Frontal cortex (tissue), 4 donors: ENCODE data around the gene PSENEN. TPM values are rescaled to one million over a fixed set of nuclear protein-coding genes. Genes with fewer than 3 reads are reported as not detected.
"Not testable (repeated sequence)": the region's sequence is repeated elsewhere in the genome, so short reads cannot be mapped to it uniquely, and the experiment has no call there.

ENCODE experiments used
- DNase-seq, 2 donors: peaks; one replicate each; pipeline ENCODE4 v3.0.0; 2012; ENCODE audit warnings: low spot score in 2 of 2
- FAIRE-seq: peaks from 2 replicates; lab custom pipeline; 2012; peaks lifted over from hg19 to GRCh38; lab: Jason Lieb, UNC
- total RNA-seq: library from RNA; depleted of rRNA; stranded (reverse); fragments of >200 nt; gene quantifications from one replicate; pipeline ENCODE4 v1.2.3, GENCODE V29; 2014
- donor health status: control.
- donor health status: control.
- donor health status: control.

The PSENEN gene
- total RNA-seq, 1 donor from 2014 or later = 5.7 TPM

DNA sequence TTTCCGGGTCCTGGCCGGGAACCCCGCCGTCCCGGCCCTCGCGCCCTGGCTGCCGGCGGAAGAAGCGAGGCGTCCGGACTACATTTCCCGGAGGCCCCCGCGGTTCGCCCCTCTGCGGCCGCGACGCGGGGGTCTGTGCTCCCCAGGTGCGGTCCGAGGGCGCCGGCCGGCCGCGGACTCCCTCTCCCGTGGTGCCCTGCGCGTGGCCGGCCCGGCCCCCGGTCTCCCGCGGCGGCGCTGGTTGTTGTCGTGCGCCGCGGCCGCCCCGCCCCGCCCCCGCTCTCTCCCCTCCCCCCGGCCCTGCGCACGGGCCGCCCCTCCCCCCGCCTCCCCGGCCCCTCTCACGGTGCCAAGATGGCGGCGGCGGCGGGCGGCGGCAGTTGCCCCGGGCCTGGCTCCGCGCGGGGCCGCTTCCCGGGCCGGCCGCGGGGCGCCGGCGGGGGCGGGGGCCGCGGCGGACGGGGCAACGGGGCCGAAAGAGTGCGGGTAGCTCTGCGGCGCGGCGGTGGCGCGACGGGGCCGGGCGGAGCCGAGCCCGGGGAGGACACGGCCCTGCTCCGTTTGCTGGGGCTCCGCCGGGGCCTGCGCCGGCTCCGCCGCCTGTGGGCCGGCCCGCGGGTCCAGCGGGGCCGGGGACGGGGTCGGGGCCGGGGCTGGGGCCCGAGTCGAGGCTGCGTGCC, 27.6 kb upstream of the PSENEN start, which contains the start of gene KMT2B:
TSS of gene KMT2B (plus strand) at position 339 of the 680 bp plus-strand sequence. CDS start at position 355, 16 bp downstream.
- DNase-seq = peak; percentile 100

DNA sequence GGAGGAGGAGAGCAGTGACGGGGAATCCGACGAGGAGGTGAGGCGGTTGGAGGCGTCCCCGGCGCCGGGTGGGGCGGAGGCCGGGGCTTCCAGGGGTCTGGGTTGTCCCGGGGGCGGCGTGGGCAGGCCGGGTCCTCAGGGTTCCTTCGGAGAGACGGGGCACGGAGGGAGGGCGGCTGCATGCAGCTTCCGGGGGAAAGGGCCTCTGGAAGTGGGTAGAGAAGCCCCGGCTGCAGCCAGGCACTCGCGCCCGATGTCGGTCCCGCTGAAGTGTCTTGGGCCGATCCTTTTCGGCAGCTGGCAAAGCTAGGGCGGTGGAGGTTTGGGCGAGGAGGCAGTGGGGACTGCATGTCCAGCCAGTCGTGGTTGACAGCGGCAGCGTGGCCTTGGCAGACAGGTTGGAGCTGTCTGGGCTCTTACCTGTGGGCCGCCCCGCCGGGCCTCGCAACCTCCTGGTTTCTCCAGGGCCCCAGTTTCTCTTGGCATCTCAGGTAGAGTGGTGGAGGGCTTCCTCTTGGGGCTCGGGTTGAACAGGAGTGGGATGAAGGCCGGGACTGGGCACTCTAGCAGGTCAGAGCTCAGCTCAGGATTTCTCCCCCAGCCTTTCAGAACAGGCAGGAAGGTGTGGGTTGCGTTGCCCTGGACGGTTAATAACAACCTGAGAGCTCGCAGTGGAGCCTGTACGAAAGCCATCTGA, 27.0 kb upstream of the PSENEN start:
- FAIRE-seq = no peak
- DNase-seq = peak; percentile 59 to 63

More for the DNA sequence above, 27.6 kb upstream of the PSENEN start, which contains the start of gene KMT2B:
- no peak for FAIRE-seq

DNA sequence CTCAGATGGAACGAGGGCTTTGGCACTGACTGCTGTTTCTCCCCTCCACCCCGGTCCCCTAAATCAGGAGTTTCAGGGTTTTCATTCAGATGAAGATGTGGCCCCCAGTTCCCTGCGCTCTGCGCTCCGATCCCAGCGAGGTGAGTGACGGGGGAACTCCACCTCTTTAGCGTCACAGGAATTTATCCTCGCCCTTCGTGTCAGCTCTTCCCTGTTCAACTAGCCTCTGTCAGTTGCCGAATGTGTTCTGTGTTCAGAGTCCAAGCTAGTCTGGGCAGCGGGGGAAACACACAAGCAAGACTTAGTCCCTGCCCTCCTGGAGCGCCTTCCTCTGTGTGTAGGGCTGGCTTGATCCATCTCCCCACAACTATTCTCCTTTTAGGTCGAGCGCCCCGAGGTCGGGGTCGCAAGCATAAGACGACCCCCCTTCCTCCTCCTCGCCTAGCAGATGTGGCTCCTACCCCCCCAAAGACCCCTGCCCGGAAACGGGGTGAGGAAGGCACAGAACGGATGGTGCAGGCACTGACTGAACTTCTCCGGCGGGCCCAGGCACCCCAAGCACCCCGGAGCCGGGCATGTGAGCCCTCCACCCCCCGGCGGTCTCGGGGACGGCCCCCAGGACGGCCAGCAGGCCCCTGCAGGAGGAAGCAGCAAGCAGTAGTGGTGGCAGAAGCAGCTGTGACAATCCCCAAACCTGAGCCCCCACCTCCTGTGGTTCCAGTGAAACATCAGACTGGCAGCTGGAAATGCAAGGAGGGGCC, 25.9 kb upstream of the PSENEN start:
- DNase-seq (no peak), FAIRE-seq (no peak)

DNA sequence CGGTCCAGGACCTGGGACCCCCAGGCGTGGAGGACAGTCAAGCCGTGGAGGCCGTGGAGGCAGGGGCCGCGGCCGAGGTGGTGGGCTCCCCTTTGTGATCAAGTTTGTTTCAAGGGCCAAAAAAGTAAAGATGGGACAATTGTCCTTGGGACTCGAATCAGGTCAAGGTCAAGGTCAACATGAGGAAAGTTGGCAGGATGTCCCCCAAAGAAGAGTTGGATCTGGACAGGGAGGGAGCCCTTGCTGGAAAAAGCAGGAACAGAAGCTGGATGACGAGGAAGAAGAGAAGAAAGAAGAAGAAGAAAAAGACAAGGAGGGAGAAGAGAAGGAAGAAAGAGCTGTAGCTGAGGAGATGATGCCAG, 25.3 kb upstream of the PSENEN start:
- FAIRE-seq = no peak
- DNase-seq = no peak

- DNase-seq (no peak), FAIRE-seq (no peak)
These were observed 24.8 kb upstream of the PSENEN start for GRCh38 chr19:35720648-35721047.

GRCh38 chr19:35721374-35721773, 24.1 kb upstream of the PSENEN start:
- FAIRE-seq = no peak
- no peak for DNase-seq

GRCh38 chr19:35722461-35722860, 23.0 kb upstream of the PSENEN start:
- no peak for FAIRE-seq

GRCh38 chr19:35722897-35723296, 22.6 kb upstream of the PSENEN start:
- no peak for FAIRE-seq

More at GRCh38 chr19:35722461-35722860, 23.0 kb upstream of the PSENEN start:
- no peak for DNase-seq

DNA sequence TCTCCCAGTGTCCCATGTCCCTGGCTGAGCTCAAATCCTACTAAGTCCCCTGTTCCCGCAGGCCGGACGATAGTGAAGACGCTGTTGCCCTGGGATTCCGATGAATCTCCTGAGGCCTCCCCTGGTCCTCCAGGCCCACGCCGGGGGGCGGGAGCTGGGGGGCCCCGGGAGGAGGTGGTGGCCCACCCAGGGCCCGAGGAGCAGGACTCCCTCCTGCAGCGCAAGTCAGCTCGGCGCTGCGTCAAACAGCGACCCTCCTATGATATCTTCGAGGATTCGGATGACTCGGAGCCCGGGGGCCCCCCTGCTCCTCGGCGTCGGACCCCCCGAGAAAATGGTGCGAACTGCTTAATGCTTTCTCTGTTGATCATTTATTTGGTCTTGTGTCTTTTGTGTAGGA, 21.8 kb upstream of the PSENEN start:
- DNase-seq = no peak
- FAIRE-seq = no peak

More at GRCh38 chr19:35722897-35723296, 22.6 kb upstream of the PSENEN start:
- no peak for DNase-seq

- not testable (repeated sequence) for FAIRE-seq
These were observed 21.3 kb upstream of the PSENEN start for GRCh38 chr19:35724132-35724531.

DNA sequence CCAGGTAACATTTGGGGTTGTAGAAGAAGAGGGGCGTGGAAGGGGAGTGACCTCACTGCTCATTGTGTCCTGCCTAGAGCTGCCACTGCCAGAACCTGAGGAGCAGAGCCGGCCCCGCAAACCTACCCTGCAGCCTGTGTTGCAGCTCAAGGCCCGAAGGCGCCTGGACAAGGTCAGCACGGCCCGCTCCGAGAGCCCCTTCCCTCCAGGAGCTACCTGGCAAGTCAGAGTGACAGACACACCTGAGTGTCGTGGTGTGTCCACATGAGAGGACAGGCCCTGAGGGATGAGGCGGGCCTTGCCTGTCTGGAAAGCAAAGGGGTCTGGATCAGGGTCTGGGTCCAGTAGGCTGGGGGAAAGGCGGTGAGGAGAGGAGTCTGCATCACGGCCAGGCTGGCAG, 20.9 kb upstream of the PSENEN start:
- DNase-seq = no peak
- no peak for FAIRE-seq

More at GRCh38 chr19:35724132-35724531, 21.3 kb upstream of the PSENEN start:
- not testable (repeated sequence) for DNase-seq

GRCh38 chr19:35725216-35725861, 20.1 kb upstream of the PSENEN start:
- FAIRE-seq (no peak), DNase-seq (no peak)

DNA sequence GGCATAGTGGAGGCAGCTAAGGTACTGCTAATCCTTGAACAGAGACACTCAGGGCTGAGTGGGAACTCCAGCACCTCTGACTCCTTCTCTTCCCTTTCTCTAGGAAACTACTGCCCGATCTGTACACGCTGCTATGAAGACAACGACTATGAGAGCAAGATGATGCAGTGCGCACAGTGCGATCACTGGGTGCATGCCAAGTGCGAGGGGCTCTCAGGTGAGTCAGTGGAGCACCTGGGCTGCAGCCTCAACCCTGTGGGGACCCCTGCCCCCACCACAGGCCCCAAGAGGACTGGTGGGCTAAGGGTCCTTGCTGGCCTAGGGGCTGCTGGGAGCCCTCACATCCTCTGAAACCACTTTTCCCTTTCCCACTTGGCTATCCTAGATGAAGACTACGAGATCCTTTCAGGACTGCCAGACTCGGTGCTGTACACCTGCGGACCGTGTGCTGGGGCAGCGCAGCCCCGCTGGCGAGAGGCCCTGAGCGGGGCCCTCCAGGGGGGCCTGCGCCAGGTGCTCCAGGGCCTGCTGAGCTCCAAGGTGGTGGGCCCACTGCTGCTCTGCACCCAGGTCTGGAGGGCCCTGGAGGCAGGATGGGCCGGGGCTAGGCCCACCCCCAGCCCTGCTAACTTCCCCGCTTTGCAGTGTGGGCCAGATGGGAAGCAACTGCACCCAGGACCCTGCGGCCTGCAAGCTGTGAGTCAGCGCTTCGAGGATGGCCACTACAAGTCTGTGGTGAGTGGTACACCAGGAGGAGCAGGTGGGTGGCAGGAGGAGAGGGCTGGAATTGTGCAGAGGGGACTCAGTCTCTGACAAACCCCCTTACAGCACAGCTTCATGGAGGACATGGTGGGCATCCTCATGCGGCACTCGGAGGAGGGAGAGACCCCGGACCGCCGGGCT, 18.1 kb upstream of the PSENEN start:
- DNase-seq (no peak), FAIRE-seq (no peak)

DNA sequence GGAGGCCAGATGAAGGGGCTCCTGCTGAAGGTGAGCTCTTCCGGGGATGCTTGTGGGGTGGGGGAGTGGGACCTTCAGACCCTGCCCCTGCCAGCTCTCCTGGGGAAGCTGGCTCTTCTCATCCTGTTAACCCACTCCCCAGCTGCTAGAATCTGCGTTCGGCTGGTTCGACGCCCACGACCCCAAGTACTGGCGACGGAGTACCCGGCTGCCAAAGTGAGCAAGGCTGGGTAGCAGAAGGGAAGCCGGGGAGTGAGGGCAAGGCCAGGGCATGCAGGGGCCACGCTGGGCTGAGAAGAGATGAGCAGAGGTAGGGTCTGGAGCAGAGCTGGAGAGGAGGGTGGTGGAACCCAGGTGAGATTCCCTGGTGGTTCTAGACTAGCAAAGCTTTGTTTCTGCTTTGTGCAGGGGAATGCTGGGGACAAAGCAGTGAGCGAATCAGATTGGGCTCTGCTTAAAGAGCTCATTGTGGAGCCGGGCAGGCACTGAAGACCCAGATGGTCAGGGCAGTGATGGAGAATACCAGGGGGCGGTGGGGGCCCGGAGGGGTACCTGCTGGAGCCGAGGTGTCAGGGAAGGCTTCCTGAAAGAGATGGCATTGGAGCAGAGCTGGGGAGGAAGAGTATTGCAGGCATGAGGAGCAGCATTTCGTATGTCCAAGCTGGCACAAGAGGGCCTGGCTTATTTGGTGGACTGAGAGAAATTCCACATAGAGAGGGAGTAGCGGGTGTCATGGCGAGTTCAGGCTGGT, 17.3 kb upstream of the PSENEN start:
- FAIRE-seq = no peak
- DNase-seq = no peak

DNA sequence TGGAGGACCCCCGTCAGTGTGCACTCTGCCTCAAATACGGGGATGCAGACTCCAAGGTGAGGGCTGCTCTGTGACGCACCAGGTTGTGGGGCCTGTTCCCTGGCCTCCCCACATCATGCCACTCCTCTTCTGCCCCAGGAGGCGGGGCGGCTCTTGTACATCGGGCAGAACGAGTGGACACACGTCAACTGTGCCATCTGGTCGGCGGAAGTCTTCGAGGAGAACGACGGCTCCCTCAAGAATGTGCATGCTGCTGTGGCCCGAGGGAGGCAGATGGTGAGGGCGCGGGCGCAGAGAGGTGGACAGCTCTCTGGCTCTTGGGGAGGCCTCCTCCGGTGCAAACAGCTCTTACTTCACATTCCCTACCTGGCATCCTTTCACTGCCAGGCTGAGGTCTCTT, 16.4 kb upstream of the PSENEN start:
- FAIRE-seq (no peak), DNase-seq (no peak)

GRCh38 chr19:35729763-35730162, 15.7 kb upstream of the PSENEN start:
- FAIRE-seq = no peak
- no peak for DNase-seq

DNA sequence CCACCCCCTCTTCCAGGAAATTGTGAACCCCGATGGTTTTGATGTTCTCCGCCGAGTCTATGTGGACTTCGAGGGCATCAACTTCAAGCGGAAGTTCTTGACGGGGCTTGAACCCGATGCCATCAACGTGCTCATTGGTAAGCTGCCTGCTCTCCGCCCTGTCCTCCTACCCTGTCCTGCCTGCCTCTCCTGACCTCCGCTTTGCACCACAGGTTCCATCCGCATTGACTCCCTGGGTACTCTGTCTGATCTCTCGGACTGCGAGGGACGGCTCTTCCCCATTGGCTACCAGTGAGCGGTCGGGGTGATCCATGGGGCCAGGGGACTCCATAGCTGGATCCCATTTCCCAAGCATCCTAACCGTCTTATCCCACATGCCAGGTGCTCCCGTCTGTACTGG, 15.1 kb upstream of the PSENEN start:
- FAIRE-seq = no peak
- no peak for DNase-seq

- no peak for FAIRE-seq
- DNase-seq = no peak
These were observed 14.1 kb upstream of the PSENEN start for GRCh38 chr19:35731353-35731752.
